Liver (tissue), 9 donors: ENCODE measurements around the gene TEK. TPM values are rescaled to one million over a fixed set of nuclear protein-coding genes. Genes with fewer than 3 reads are reported as not detected.

ENCODE experiments used
- DNase-seq: peaks from one replicate; pipeline ENCODE4 v3.0.0-alpha.2; 2017; ENCODE audit warnings: low spot score
- H3K27ac ChIP-seq, 2 donors: one replicate each; pipeline ENCODE4 v1.7.0; 2013; ENCODE audit warnings: inconsistent platforms in 2 of 2, low read length in 2 of 2, control low read depth in 1 of 2, low read depth in 1 of 2, mild to moderate bottlenecking in 1 of 2
- H3K27me3 ChIP-seq, 4 donors: one replicate each; pipeline versions ENCODE4 v1.6.1 to v1.7.0; 2013; ENCODE audit warnings: low read length in 3 of 4, inconsistent platforms in 1 of 4, mild to moderate bottlenecking in 1 of 4, moderate library complexity in 1 of 4; ENCODE audit not compliant: control insufficient read depth in 4 of 4, insufficient read depth in 4 of 4
- H3K36me3 ChIP-seq, 4 donors: one replicate each; pipeline versions ENCODE4 v1.6.1 to v1.7.0; 2013; ENCODE audit warnings: low read length in 3 of 4, mild to moderate bottlenecking in 3 of 4, low read depth in 1 of 4, moderate library complexity in 1 of 4; ENCODE audit not compliant: control insufficient read depth in 4 of 4, insufficient read depth in 3 of 4
- H3K4me1 ChIP-seq, 4 donors: one replicate each; pipeline versions ENCODE4 v1.6.1 to v1.7.0; 2013; ENCODE audit warnings: low read length in 3 of 4, mild to moderate bottlenecking in 3 of 4, moderate library complexity in 1 of 4; ENCODE audit not compliant: control insufficient read depth in 4 of 4, insufficient read depth in 4 of 4
- H3K4me3 ChIP-seq, 3 donors: one replicate each; pipeline versions ENCODE4 v1.6.1 to v1.7.0; 2013; ENCODE audit warnings: low read length in 3 of 3, control low read depth in 1 of 3, low read depth in 1 of 3, mild to moderate bottlenecking in 1 of 3
- H3K9ac ChIP-seq, 2 donors: one replicate each; pipeline ENCODE4 v1.7.0; 2013; ENCODE audit warnings: low read length in 2 of 2, mild to moderate bottlenecking in 2 of 2, moderate library complexity in 2 of 2, control low read depth in 1 of 2, low read depth in 1 of 2
- H3K9me3 ChIP-seq, 4 donors: one replicate each; pipeline versions ENCODE4 v1.6.1 to v1.7.0; 2013; ENCODE audit warnings: low read length in 3 of 4; ENCODE audit not compliant: control insufficient read depth in 4 of 4
- CTCF ChIP-seq: fragments of 150-350 bp; IDR thresholded peaks from 2 replicates; pipeline ENCODE4 v1.5.1; 2017; ENCODE audit warnings: improper control_type of control experiment, low read depth, low read length; ENCODE audit not compliant: missing input control
- EGR1 ChIP-seq, 2 donors: IDR thresholded peaks; 2 replicates each; pipeline ENCODE4 v1.6.1; 2016 to 2018; ENCODE audit warnings: antibody characterized with exemption in 2 of 2, low read depth in 2 of 2
- FOXA1 ChIP-seq: IDR thresholded peaks from 2 replicates; pipeline ENCODE4 v1.6.1; 2016; ENCODE audit warnings: antibody characterized with exemption
- FOXA2 ChIP-seq: IDR thresholded peaks from 2 replicates; pipeline ENCODE4 v1.6.1; 2016; ENCODE audit warnings: antibody characterized with exemption
- GABPA ChIP-seq, 2 donors: IDR thresholded peaks in 1 of 2; conservative IDR thresholded peaks in 1 of 2; 2 replicates each; pipeline ENCODE4 v1.6.1; 2016; ENCODE audit warnings: antibody characterized with exemption in 2 of 2, mild to moderate bottlenecking in 1 of 2, moderate library complexity in 1 of 2
- HNF4A ChIP-seq, 2 donors: conservative IDR thresholded peaks; 2 replicates each; pipeline ENCODE4 v1.6.1; 2016; ENCODE audit warnings: antibody characterized with exemption in 2 of 2, mild to moderate bottlenecking in 2 of 2
- HNF4G ChIP-seq: IDR thresholded peaks from 2 replicates; pipeline ENCODE4 v1.6.1; 2016; ENCODE audit warnings: antibody characterized with exemption
- JUND ChIP-seq, 2 donors: IDR thresholded peaks; 2 replicates each; pipeline ENCODE4 v1.6.1; 2016; ENCODE audit warnings: antibody characterized with exemption in 2 of 2
- MAX ChIP-seq: IDR thresholded peaks from 2 replicates; pipeline ENCODE4 v1.6.1; 2016; ENCODE audit warnings: antibody characterized with exemption
- NR2F2 ChIP-seq: IDR thresholded peaks from 2 replicates; pipeline ENCODE4 v1.6.1; 2016; ENCODE audit warnings: antibody characterized with exemption
- RAD21 ChIP-seq, 2 donors: IDR thresholded peaks; 2 replicates each; pipeline ENCODE4 v1.6.1; 2016; ENCODE audit warnings: antibody characterized with exemption in 2 of 2, mild to moderate bottlenecking in 2 of 2
- REST ChIP-seq: IDR thresholded peaks from 2 replicates; pipeline ENCODE4 v1.6.1; 2016; ENCODE audit warnings: antibody characterized with exemption, mild to moderate bottlenecking
- RXRA ChIP-seq, 2 donors: IDR thresholded peaks; 2 replicates each; pipeline ENCODE4 v1.6.1; 2017 to 2018; ENCODE audit warnings: antibody characterized with exemption in 2 of 2, mild to moderate bottlenecking in 1 of 2
- SP1 ChIP-seq: IDR thresholded peaks from 2 replicates; pipeline ENCODE4 v1.6.1; 2018; ENCODE audit warnings: antibody characterized with exemption, mild to moderate bottlenecking
- YY1 ChIP-seq: IDR thresholded peaks from 2 replicates; pipeline ENCODE4 v1.6.1; 2016; ENCODE audit warnings: antibody characterized with exemption, mild to moderate bottlenecking
- ZBTB33 ChIP-seq: IDR thresholded peaks from 2 replicates; pipeline ENCODE4 v1.6.1; 2016; ENCODE audit warnings: antibody characterized with exemption
- WGBS: extraction: QIAGEN DNeasy Blood & Tissue Kit; methylation state at CpG from one replicate; pipeline ENCODE4 v1.1.7; 2013; 5-methylcytosine and 5-hydroxymethylcytosine counted together
- polyA plus RNA-seq, 2 donors: library from polyadenylated mRNA; stranded (reverse) in 1 of 2; unstranded in 1 of 2; fragments of 200-250 nt in 1 of 2; fragments of >200 nt in 1 of 2; fragmentation: Nextera tagmentation in 1 of 2; extraction: Ambion mirVana in 1 of 2; gene quantifications; one replicate each; pipeline versions ENCODE4 v1.2.1 to v1.2.3, GENCODE V29; 2013 to 2015
- total RNA-seq, 2 donors: library from RNA; depleted of rRNA; stranded (reverse); fragments of >200 nt; gene quantifications; one replicate each; pipeline ENCODE4 v1.2.3, GENCODE V29; 2014
- donor health status: healthy.
- donor health status: healthy.
- donor health status: healthy.
- donor health status: healthy.
- donor health status: healthy.

The TEK gene
- total RNA-seq = 10 to 100 TPM; 11.7 to 13.8 TPM
- polyA plus RNA-seq = 1 to 10 TPM; 2.9 to 5.2 TPM

GRCh38 chr9:27108981-27109541, at the start of gene TEK:
Gene TEK (plus strand): TSS chr9:27109225. CDS start chr9:27109591, 366 bp downstream.
- no peaks in the 10 kb centered on the region for H3K36me3 ChIP-seq
- peak within 1 kb of the TSS in 1 of 2 donors; percentile 30 for H3K9ac ChIP-seq
- peak within 1 kb of the TSS in 1 of 3 donors; percentile 38 for H3K4me3 ChIP-seq
- H3K9me3 ChIP-seq = no peaks in the 10 kb centered on the region
- no peaks in the 10 kb centered on the region for H3K4me1 ChIP-seq
- no peaks in the 10 kb centered on the region for H3K27me3 ChIP-seq
- TF ChIP-seq YY1 = no peak
- TF ChIP-seq NR2F2 = peak; percentile 74
- TF ChIP-seq RAD21 (IDR thresholded peaks at IDR 0.05) = peak in 1 of 2 donors; percentile 26
- peak; percentile 10 for TF ChIP-seq SP1
- peak within 1 kb of the TSS in 1 of 2 donors; percentile 37 for H3K27ac ChIP-seq
- no peak for DNase-seq
- 36% methylated on average over 9 of the region's 9 CpGs for WGBS

- Histone ChIP-seq H3K27ac (no peak overlapping the region), H3K9ac (no peak overlapping the region), H3K9me3 (no peaks in the 10 kb centered on the region), H3K4me3 (no peak overlapping the region), H3K36me3 (peaks cover 0 to 10% (median 1%) of the 10 kb centered on the region in 4 donors), H3K4me1 (no peaks in the 10 kb centered on the region), H3K27me3 (no peaks in the 10 kb centered on the region)
- 82% methylated on average over 1 of the region's 1 CpG for WGBS
- no peak for DNase-seq
- no peak for TF ChIP-seq JUND (IDR thresholded peaks at IDR 0.05)
- TF ChIP-seq RXRA (IDR thresholded peaks at IDR 0.05) = no peak
- no peak for TF ChIP-seq REST
- no peak for TF ChIP-seq NR2F2
- TF ChIP-seq FOXA1 = no peak
These were observed 49.6 kb upstream of the TEK start for GRCh38 chr9:27059412-27059811.

GRCh38 chr9:27059907-27060306, 49.1 kb upstream of the TEK start:
- Histone ChIP-seq H3K27me3 (no peaks in the 10 kb centered on the region), H3K9me3 (no peaks in the 10 kb centered on the region), H3K36me3 (peaks cover 0 to 10% (median 1%) of the 10 kb centered on the region in 4 donors), H3K4me3 (no peak overlapping the region), H3K4me1 (no peaks in the 10 kb centered on the region), H3K9ac (no peak overlapping the region), H3K27ac (no peak overlapping the region)
- no peak for DNase-seq
- TF ChIP-seq RXRA (IDR thresholded peaks at IDR 0.05) = no peak
- TF ChIP-seq MAX = no peak
- TF ChIP-seq HNF4G = no peak
- TF ChIP-seq ZBTB33 = no peak
- no peak for TF ChIP-seq GABPA (IDR thresholded peaks at IDR 0.05 in 1 of 2, conservative IDR thresholded peaks at IDR 0.05 in 1 of 2)
- no peak for TF ChIP-seq FOXA2
- no peak for TF ChIP-seq EGR1 (IDR thresholded peaks at IDR 0.05; ENCODE audit: low read depth in 2 of 2)
- no peak for TF ChIP-seq HNF4A (conservative IDR thresholded peaks at IDR 0.05)
- TF ChIP-seq JUND (IDR thresholded peaks at IDR 0.05) = no peak
- no peak for TF ChIP-seq RAD21 (IDR thresholded peaks at IDR 0.05)
- TF ChIP-seq CTCF = no peak
- no peak for TF ChIP-seq FOXA1
- no peak for TF ChIP-seq REST
